K562 (cell line): ENCODE measurements around the gene MOGAT2. TPM values are rescaled to one million over a fixed set of nuclear protein-coding genes. Genes with fewer than 3 reads are reported as not detected.

Experiments used
- ARHGAP35 ChIP-seq: fragments of 450-650 bp; IDR thresholded peaks from 2 replicates; pipeline ENCODE4 v1.6.1; 2018; ENCODE audit not compliant: partially characterized antibody
- ATF1 ChIP-seq, 2 experiments: fragments of 450-650 bp in 1 of 2; IDR thresholded peaks; 2 replicates each; pipeline ENCODE4 v1.6.1; 2016; ENCODE audit warnings: missing compliant biosample characterization in 1 of 2, missing genetic modification characterization in 1 of 2
- BACH1 ChIP-seq: fragments of 200-800 bp; sonication (Bioruptor generic); IDR thresholded peaks from 2 replicates; pipeline ENCODE4 v1.6.1; 2016; ENCODE audit warnings: missing genetic modification characterization, missing compliant biosample characterization
- BRD4 ChIP-seq: fragments of 200-600 bp; sonication (generic); IDR thresholded peaks from 2 replicates; pipeline ENCODE4 v1.6.1; 2017; ENCODE audit warnings: inconsistent platforms
- CREB3 ChIP-seq: fragments of 450-650 bp; conservative IDR thresholded peaks from 2 replicates; pipeline ENCODE4 v1.6.1; 2016; ENCODE audit warnings: missing genetic modification characterization, low read depth, mild to moderate bottlenecking, missing compliant biosample characterization, moderate library complexity
- E2F6 ChIP-seq, 2 experiments: IDR thresholded peaks; 2 replicates each; pipeline ENCODE4 v1.6.1; 2011; ENCODE audit warnings: borderline replicate concordance in 1 of 2, control low read depth in 1 of 2, low read depth in 1 of 2, low read length in 1 of 2, mild to moderate bottlenecking in 1 of 2, mixed read lengths in 1 of 2, moderate library complexity in 1 of 2; ENCODE audit not compliant: insufficient read depth in 1 of 2, insufficient read length in 1 of 2, poor library complexity in 1 of 2, severe bottlenecking in 1 of 2; ENCODE audit errors: extremely low read depth in 1 of 2
- FOSL1 ChIP-seq: fragments of 200-800 bp; sonication (Bioruptor generic); conservative IDR thresholded peaks from 2 replicates; pipeline ENCODE4 v1.6.1; 2016; ENCODE audit warnings: missing genetic modification characterization, missing compliant biosample characterization
- GATA2 ChIP-seq: sonication (generic); formaldehyde crosslinking; IDR thresholded peaks from 2 replicates; pipeline ENCODE4 v1.4.0; 2020; ENCODE audit warnings: mild to moderate bottlenecking, missing genetic modification reagents
- HMGN3 ChIP-seq: IDR thresholded peaks from 2 replicates; pipeline ENCODE4 v1.6.1; 2011; ENCODE audit warnings: borderline replicate concordance, low read depth, mild to moderate bottlenecking, mixed read lengths, low read length; ENCODE audit not compliant: insufficient read length; ENCODE audit errors: extremely low read depth
- JUND ChIP-seq, 2 experiments: IDR thresholded peaks; 2 replicates in 1 of 2; 3 replicates in 1 of 2; pipeline ENCODE4 v1.6.1; 2011; ENCODE audit warnings: borderline replicate concordance in 2 of 2, low read depth in 2 of 2, low read length in 2 of 2, improper control_type of control experiment in 1 of 2, missing biosample characterization in 1 of 2, missing genetic modification characterization in 1 of 2, missing genetic modification reagents in 1 of 2
- PYGO2 ChIP-seq: fragments of 450-650 bp; IDR thresholded peaks from 2 replicates; pipeline ENCODE4 v1.6.1; 2016; ENCODE audit warnings: mild to moderate bottlenecking, missing genetic modification characterization, moderate library complexity, missing compliant biosample characterization
- SMAD4 ChIP-seq: fragments of 250-450 bp; sonication (Bioruptor Pico); conservative IDR thresholded peaks from 2 replicates; pipeline ENCODE4 v1.8.0; 2021; ENCODE audit warnings: inconsistent platforms, mild to moderate bottlenecking, moderate library complexity
- SMARCE1 ChIP-seq: fragments of 450-650 bp; IDR thresholded peaks from 2 replicates; pipeline ENCODE4 v1.7.1; 2016; ENCODE audit warnings: mild to moderate bottlenecking
- TCF15 ChIP-seq: fragments of 250-450 bp; sonication (Bioruptor Pico); IDR thresholded peaks from 2 replicates; pipeline ENCODE4 v1.8.0; 2022; ENCODE audit warnings: moderate library complexity, mild to moderate bottlenecking, inconsistent platforms
- TFE3 ChIP-seq: fragments of 450-650 bp; formaldehyde crosslinking; IDR thresholded peaks from 2 replicates; pipeline ENCODE4 v1.4.0; 2020; ENCODE audit warnings: mild to moderate bottlenecking, mixed read lengths
- THRAP3 ChIP-seq: fragments of 450-650 bp; IDR thresholded peaks from 2 replicates; pipeline ENCODE4 v1.6.1; 2016; ENCODE audit warnings: mild to moderate bottlenecking, inconsistent platforms, borderline replicate concordance
- THRB ChIP-seq: fragments of 450-650 bp; formaldehyde crosslinking; conservative IDR thresholded peaks from 2 replicates; pipeline ENCODE4 v1.4.0; 2022; ENCODE audit warnings: mild to moderate bottlenecking, missing genetic modification characterization
- ZNF395 ChIP-seq: fragments of 200-800 bp; sonication (Bioruptor generic); IDR thresholded peaks from 2 replicates; pipeline ENCODE4 v1.6.1; 2017; ENCODE audit warnings: missing genetic modification characterization, missing compliant biosample characterization
- polyA plus RNA-seq, 8 experiments: library from polyadenylated mRNA; depleted of rRNA in 4 of 8; stranded (reverse) in 5 of 8; unstranded in 3 of 8; fragments of >200 nt; fragmentation: Nextera tagmentation in 2 of 8; fragmentation: Illumina TruSeq in 1 of 8; extraction: Ambion mirVana in 2 of 8; extraction: Trizol in 1 of 8; gene quantifications; 2 replicates each; pipeline versions ENCODE4 v1.2.1 to v1.2.3, GENCODE V29; 2011 to 2014; ENCODE audit warnings: inconsistent platforms in 1 of 8, missing spikeins in 1 of 8
- total RNA-seq, 7 experiments: library from RNA; depleted of rRNA in 6 of 7; stranded (reverse); fragments of >200 nt in 6 of 7; fragmentation: Illumina TruSeq in 2 of 7; extraction: Trizol in 2 of 7; gene quantifications; 2 replicates each; pipeline versions ENCODE4 v1.2.1 to v1.2.3, GENCODE V29; 2011 to 2021; ENCODE audit warnings: low replicate concordance in 1 of 7

MOGAT2 gene
- total and polyA plus RNA-seq, 9 of the 15 experiments (the other 6 are each of a cell fraction or from before 2014, with no cell fraction given) = 0.09 TPM; not detected in 7

- peak; percentile 89; the same call in 1 of the 2 replicates for TF ChIP-seq ZNF395 (CRISPR knock-in tag)
- TF ChIP-seq CREB3 (tag) = peak; percentile 78; the same call in 1 of the 2 replicates
- no peak for TF ChIP-seq ATF1 (CRISPR knock-in tag; IDR thresholded peaks at IDR 0.05)
- peak; percentile 77 for TF ChIP-seq ATF1 (tag; IDR thresholded peaks at IDR 0.05)
- TF ChIP-seq PYGO2 (tag) = 0 out of 2 replicates have a peak, but pooled peaks have one; percentile 26
- TF ChIP-seq JUND (IDR thresholded peaks at IDR 0.05; ENCODE audit: borderline replicate concordance, low read depth, low read length) = peak; percentile 69; the same call in 1 of the 2 replicates
- peak; percentile 73; the same call in 2 of the 3 replicates for TF ChIP-seq JUND (tag; IDR thresholded peaks at IDR 0.05; ENCODE audit: borderline replicate concordance, low read depth, low read length)
- TF ChIP-seq GATA2 (CRISPR knock-in tag) = no peak
- no peak for TF ChIP-seq THRAP3
- TF ChIP-seq ARHGAP35 = no peak
- TF ChIP-seq TFE3 (CRISPR knock-in tag) = peak; percentile 97
- peak; percentile 24; the same call in 1 of the 2 replicates for TF ChIP-seq THRB
- no peak for TF ChIP-seq E2F6 (IDR thresholded peaks at IDR 0.05; ENCODE audit: borderline replicate concordance in 1 of 2, extremely low read depth in 1 of 2, insufficient read depth in 1 of 2, insufficient read length in 1 of 2, low read depth in 1 of 2, low read length in 1 of 2, poor library complexity in 1 of 2, severe bottlenecking in 1 of 2)
- 0 out of 2 replicates have a peak, but pooled peaks have one; percentile 43 for TF ChIP-seq SMARCE1
- TF ChIP-seq BACH1 = peak; percentile 80; the same call in 1 of the 2 replicates
- peak; percentile 95 for TF ChIP-seq FOSL1 (tag)
- no peak for TF ChIP-seq TCF15 (CRISPR knock-in tag)
- 0 out of 2 replicates have a peak, but pooled peaks have one; percentile 31 for TF ChIP-seq SMAD4
- TF ChIP-seq HMGN3 = no peak
- TF ChIP-seq BRD4 = no peak
These were observed 27.6 kb upstream of the MOGAT2 start (continued) for GRCh38 chr11:75689863-75690609.
